AG04449 (cell line): ENCODE data around the gene PTPRT.

ENCODE experiments used
- CTCF ChIA-PET: fragments of 350-600 bp; formaldehyde crosslinking; extraction: SDS; loops from one replicate; lab custom pipeline; 2021; ENCODE audit warnings: antibody characterized with exemption; lab: Yijun Ruan, JAX
- POLR2A ChIA-PET: fragments of 400-600, 350-600 bp; formaldehyde crosslinking; extraction: SDS; loops from one replicate; lab custom pipeline; 2020; ENCODE audit warnings: antibody characterized with exemption, inconsistent platforms; lab: Yijun Ruan, JAX
- DNase-seq: peaks from one replicate; pipeline ENCODE4 v3.0.0-alpha.2; 2010; ENCODE audit warnings: low read depth, low spot score
- H3K4me3 ChIP-seq: 2 replicates; pipeline ENCODE4 v1.5.1; 2011; ENCODE audit warnings: low read depth, mild to moderate bottlenecking, control low read depth, low read length
- TF ChIP-seq, protein P1 (sequence below): IDR thresholded peaks from one replicate; pipeline ENCODE4 v1.5.1; 2011; ENCODE audit warnings: mild to moderate bottlenecking, moderate library complexity, low read length, control low read depth, inconsistent platforms; ENCODE audit not compliant: insufficient read depth; ENCODE audit errors: missing control alignments

PTPRT gene

DNA sequence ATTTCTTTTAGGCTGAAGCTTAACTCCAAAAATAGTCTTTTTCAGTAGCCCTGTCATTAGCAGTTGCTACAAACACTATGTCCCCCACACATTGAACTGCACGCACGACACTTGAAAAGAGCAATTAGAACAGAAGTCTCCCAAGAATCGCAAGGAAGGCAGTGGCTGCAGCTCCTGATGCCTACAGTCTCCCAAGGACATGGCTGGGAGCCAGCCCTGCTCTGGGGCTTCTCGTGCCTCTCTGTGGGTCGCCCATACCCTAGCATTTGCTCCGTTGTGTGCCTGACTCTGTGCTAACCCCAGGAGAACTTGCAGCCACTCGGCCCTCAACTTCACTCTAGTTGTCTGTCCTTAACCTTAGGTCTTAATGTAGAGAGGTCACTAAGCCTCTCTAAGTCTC is 454.2 kb downstream of the PTPRT start:
- no peak overlapping the region for H3K4me3 ChIP-seq
- ChIA-PET CTCF (no interaction called here), POLR2A (no interaction called here)
- DNase-seq = no peak
- TF ChIP-seq, protein P1, sequence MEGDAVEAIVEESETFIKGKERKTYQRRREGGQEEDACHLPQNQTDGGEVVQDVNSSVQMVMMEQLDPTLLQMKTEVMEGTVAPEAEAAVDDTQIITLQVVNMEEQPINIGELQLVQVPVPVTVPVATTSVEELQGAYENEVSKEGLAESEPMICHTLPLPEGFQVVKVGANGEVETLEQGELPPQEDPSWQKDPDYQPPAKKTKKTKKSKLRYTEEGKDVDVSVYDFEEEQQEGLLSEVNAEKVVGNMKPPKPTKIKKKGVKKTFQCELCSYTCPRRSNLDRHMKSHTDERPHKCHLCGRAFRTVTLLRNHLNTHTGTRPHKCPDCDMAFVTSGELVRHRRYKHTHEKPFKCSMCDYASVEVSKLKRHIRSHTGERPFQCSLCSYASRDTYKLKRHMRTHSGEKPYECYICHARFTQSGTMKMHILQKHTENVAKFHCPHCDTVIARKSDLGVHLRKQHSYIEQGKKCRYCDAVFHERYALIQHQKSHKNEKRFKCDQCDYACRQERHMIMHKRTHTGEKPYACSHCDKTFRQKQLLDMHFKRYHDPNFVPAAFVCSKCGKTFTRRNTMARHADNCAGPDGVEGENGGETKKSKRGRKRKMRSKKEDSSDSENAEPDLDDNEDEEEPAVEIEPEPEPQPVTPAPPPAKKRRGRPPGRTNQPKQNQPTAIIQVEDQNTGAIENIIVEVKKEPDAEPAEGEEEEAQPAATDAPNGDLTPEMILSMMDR = no peak

DNA sequence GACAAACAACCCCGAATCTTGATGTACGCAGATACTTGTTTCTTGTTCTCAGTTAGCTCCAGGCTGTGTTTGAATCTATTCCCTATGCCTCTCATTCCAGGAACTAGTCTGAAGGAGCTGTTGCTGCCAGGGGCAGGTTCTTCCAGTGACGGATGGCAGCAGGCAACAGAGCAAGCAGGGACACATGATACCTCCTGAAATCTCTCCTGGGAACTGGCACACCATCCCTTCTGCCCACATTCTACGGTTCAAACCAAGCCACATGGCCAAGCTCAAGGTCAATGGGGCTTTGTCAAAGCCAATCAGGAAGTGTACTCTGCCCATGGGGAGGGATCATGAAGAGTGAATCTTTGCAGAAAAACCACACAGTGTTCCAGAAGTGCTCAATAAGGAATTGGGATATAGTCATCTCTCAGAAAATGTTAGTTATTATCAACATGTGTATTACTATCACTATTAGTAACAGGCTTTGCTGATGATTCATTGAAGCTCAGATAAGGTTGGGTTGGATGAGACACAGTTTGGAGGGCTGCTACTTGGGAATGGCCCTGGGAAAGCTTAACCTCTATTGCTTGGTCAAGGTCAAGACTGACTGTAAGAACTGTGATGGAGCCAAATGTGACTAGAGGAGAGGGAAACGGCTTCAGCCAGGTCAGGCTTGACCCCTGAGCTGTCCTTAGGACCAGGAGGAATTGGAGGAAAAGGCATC is 454.9 kb downstream of the PTPRT start:
- TF ChIP-seq, protein P1 = no peak
- ChIA-PET CTCF (no interaction called here), POLR2A (no interaction called here)
- no peak for DNase-seq
- no peak overlapping the region for H3K4me3 ChIP-seq

DNA sequence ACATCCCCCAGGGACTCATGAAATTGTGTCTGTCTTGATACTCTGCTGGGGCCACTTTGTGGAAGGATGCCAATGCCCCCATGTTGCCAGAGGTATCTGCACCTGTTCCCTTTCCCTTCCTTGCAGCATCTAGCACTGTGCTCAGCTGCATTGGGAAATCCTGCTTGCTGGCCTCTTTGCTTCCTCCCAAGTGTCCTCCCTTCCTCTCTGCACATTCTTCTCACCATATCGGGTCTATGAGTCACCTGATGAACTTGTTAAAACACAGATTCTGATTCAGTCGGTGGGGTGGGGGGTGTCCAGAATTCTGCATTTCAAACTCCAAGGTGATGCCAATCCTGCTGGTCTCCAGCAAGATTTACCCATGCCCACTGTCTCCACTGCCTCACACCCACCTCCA is 467.8 kb downstream of the PTPRT start:
- H3K4me3 ChIP-seq = no peak overlapping the region
- ChIA-PET POLR2A (no interaction called here), CTCF (no interaction called here)
- no peak for DNase-seq
- TF ChIP-seq, protein P1 = no peak

DNA sequence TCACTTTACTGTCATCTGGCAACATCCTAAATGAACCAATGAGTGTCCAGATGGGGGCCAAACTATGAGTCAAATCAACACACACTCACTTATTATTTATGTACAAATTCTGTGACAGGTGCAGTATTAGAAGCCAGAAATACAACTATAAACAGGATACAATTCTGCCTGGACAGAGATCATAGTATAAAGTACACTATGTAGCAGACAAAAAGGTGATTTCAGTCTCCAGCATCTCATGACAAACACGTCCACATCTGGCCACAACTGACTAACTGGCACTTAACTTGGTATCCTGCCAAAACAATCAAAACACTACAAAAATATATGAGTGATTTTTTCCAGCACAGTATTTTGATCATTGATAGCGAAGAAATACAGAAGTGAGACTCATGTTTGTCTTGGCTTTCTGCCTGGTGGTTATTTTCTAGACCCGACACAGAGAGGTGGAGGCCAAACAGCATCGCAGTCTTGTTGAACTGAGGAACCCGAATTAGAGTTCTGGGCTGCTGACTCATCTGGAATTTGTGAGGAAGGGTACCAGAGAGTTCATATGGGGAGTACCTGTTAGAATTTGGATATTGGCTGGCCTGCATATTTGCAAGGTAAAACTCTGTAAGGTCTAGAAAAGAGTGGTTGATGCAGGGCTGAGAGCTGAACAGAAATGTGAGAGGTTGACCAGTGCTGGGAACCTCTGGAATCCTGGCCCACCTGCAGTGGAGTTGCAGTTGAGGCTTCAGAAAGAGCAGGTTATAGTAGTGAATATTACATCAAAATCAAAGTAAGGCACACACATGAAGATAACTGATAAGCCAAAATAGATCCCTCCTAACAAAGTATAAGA is 475.2 kb downstream of the PTPRT start:
- TF ChIP-seq, protein P1 = no peak
- POLR2A ChIA-PET = no interaction called here
- CTCF ChIA-PET = no interaction called here
- no peak for DNase-seq
- H3K4me3 ChIP-seq = no peak overlapping the region

DNA sequence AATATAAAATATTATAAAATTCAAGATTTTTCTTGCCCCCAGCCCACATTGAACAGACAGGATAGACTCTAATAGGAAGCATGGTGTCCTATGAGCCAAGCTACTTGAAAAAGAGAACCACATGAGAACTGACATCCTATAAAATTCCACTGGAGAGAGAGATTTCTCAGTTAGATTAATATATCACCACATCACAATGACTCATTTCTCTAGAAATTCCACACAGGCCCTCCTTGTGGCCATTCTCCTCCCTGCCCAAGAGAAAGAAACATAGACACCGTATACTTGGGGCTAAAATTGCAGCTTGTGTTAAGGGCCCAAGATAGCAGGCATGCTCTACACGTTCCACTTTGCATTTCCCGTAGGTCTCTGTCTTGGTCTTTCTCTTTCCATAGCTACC is 481.4 kb downstream of the PTPRT start:
- DNase-seq = no peak
- H3K4me3 ChIP-seq = no peak overlapping the region
- TF ChIP-seq, protein P1 = no peak
- ChIA-PET POLR2A (no interaction called here), CTCF (no interaction called here)

DNA sequence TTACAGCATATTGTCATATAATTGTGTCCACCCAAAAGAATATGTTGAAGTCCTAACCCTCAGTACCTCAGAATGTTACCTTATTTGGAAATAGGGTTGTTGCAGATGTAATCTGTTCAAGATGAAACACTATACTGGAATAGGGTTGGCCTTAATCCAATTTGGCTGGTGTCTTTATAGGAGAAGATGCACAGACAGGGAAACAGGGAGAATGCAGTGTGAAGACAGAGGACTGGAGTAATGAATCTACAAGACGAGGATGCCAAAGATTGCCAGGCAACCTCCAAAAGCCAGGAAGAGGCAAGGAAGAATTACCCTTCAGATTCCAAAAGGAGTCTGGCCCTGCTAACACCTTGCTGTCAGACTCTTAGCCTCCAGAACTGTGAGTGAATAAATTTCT is 482.9 kb downstream of the PTPRT start:
- no peak overlapping the region for H3K4me3 ChIP-seq
- TF ChIP-seq, protein P1 = no peak
- no peak for DNase-seq
- ChIA-PET POLR2A (no interaction called here), CTCF (no interaction called here)
